GM19467 (cell line): ENCODE measurements around the gene TMEM176A.

Experiments used
- ATAC-seq: cut with Tn5 transposase; IDR thresholded peaks from one replicate; pipeline ENCODE4 v1.9.1; 2021; ENCODE audit warnings: mild to moderate bottlenecking, moderate library complexity; ENCODE audit not compliant: unreplicated experiment

Gene TMEM176A

GRCh38 chr7:150846291-150847115 lies 45.9 kb downstream of the TMEM176A start:
- no peak for ATAC-seq

- ATAC-seq = no peak
Measured at GRCh38 chr7:150847536-150847935, 47.0 kb downstream of the TMEM176A start.

- ATAC-seq = no peak
Measured at GRCh38 chr7:150848111-150848510, 47.5 kb downstream of the TMEM176A start.

GRCh38 chr7:150848561-150849115 lies 48.1 kb downstream of the TMEM176A start:
- no peak for ATAC-seq

- no peak for ATAC-seq
Measured at GRCh38 chr7:150849204-150849775, 48.7 kb downstream of the TMEM176A start.

- no peak for ATAC-seq
Measured at GRCh38 chr7:150850273-150850672, 49.7 kb downstream of the TMEM176A start.

- no peak for ATAC-seq
Measured at GRCh38 chr7:150851492-150852370, 51.2 kb downstream of the TMEM176A start.

GRCh38 chr7:150852371-150852905 lies 51.9 kb downstream of the TMEM176A start, which contains the start of gene AOC1:
AOC1 (plus strand) TSS chr7:150852517; CDS start chr7:150856471, 3,954 bp downstream.
- ATAC-seq = no peak

GRCh38 chr7:150854066-150855000 lies 53.8 kb downstream of the TMEM176A start:
- no peak for ATAC-seq
